ENCODE results near the gene ACTBL2.

The ACTBL2 gene

GRCh38 chr5:57458443-57458842 lies 24.2 kb downstream of the ACTBL2 start:
- POLR2A ChIA-PET = no interaction called here
- DNase-seq (ENCODE audit: extremely low spot score) = no peak
- CTCF ChIA-PET = no interaction called here
- no peak for TF ChIP-seq FOXM1 (IDR thresholded peaks at IDR 0.05; ENCODE audit: borderline replicate concordance)
- TF ChIP-seq BHLHE40 (IDR thresholded peaks at IDR 0.05; ENCODE audit: borderline replicate concordance) = no peak
- TF ChIP-seq LEF1 (IDR thresholded peaks at IDR 0.05; ENCODE audit: borderline replicate concordance) = no peak
- no peak for TF ChIP-seq HDGF (IDR thresholded peaks at IDR 0.05; ENCODE audit: borderline replicate concordance)
- TF ChIP-seq ARNT (IDR thresholded peaks at IDR 0.05) = no peak
- TF ChIP-seq CTBP1 (IDR thresholded peaks at IDR 0.05; ENCODE audit: borderline replicate concordance) = no peak
- no peak for TF ChIP-seq FOXK2 (IDR thresholded peaks at IDR 0.05)
- no peak for TF ChIP-seq FOXA1 (IDR thresholded peaks at IDR 0.05)
- TF ChIP-seq L3MBTL2 (conservative IDR thresholded peaks at IDR 0.05) = no peak
- no peak for TF ChIP-seq SUZ12 (IDR thresholded peaks at IDR 0.05)

- no peak for TF ChIP-seq NFRKB (IDR thresholded peaks at IDR 0.05)
- no peak for TF ChIP-seq SP1 (IDR thresholded peaks at IDR 0.05)
- no peak for TF ChIP-seq ARNT (IDR thresholded peaks at IDR 0.05)
- no peak for TF ChIP-seq SUZ12 (IDR thresholded peaks at IDR 0.05)
- TF ChIP-seq, protein P1, sequence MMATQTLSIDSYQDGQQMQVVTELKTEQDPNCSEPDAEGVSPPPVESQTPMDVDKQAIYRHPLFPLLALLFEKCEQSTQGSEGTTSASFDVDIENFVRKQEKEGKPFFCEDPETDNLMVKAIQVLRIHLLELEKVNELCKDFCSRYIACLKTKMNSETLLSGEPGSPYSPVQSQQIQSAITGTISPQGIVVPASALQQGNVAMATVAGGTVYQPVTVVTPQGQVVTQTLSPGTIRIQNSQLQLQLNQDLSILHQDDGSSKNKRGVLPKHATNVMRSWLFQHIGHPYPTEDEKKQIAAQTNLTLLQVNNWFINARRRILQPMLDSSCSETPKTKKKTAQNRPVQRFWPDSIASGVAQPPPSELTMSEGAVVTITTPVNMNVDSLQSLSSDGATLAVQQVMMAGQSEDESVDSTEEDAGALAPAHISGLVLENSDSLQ (IDR thresholded peaks at IDR 0.05) = no peak
- no peak for TF ChIP-seq CTBP1 (IDR thresholded peaks at IDR 0.05; ENCODE audit: borderline replicate concordance)
- no peak for TF ChIP-seq BHLHE40 (IDR thresholded peaks at IDR 0.05; ENCODE audit: borderline replicate concordance)
- no peak for TF ChIP-seq ZNF384 (IDR thresholded peaks at IDR 0.05)
- no peak for TF ChIP-seq ELF4 (IDR thresholded peaks at IDR 0.05)
- TF ChIP-seq FOXK2 (IDR thresholded peaks at IDR 0.05) = no peak
- TF ChIP-seq HDGF (IDR thresholded peaks at IDR 0.05; ENCODE audit: borderline replicate concordance) = no peak
- TF ChIP-seq TARDBP (IDR thresholded peaks at IDR 0.05) = no peak
- no peak for TF ChIP-seq FOXM1 (IDR thresholded peaks at IDR 0.05; ENCODE audit: borderline replicate concordance)
- no peak for TF ChIP-seq LEF1 (IDR thresholded peaks at IDR 0.05; ENCODE audit: borderline replicate concordance)
- no peak for DNase-seq (ENCODE audit: extremely low spot score)
- ChIA-PET CTCF (no interaction called here), POLR2A (interaction anchor here (1.2 kb wide), 1 partner anchor 14 kb away, joined by 3 read pairs; no protein-coding TSS in a partner anchor)
Observed at GRCh38 chr5:57456531-57457135, 26.0 kb downstream of the ACTBL2 start.

DNA sequence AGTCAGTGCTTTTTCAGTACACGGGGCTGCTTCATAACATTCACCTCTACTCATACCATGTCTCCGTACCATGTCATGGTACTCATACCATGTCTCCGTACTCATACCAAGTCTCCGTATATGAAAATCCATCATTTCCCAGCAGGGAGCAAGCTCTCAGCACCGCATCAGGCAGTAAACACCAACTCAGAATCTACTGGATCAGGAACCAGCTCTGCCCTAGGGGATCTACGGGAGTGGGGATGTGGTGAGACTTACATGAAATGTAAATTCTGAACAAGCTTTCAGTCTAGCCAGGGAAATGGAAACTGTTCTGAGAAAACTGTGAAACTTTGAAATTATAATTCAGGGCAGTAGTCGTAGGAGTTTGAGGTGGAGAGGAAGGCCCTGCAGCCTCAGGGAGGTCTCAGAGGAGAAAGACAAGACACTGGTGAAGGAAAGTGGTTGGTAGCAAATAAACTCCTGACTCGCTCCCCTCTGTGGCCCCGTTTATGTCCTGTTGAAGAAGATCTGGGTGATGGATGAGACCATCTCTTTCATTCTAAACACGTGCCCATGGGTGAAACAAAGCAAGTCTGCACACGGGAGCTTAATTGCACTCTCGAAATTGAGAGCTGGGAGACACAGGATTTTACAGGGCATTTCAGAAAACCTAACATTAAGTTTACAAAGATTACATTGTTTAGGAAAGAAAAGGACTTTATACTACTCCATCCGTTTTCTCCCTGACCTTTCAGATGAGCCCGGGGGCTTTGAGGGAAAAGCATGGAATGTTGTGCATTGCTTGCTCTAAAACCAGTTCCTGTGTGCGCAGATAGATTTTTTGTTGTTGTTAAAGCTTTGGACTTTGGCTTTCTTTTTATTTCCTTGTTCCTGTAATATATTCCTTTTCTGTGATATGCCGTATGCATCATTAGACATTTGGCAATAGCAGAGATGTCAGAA lies 26.8 kb downstream of the ACTBL2 start:
- DNase-seq (ENCODE audit: extremely low spot score) = no peak
- CTCF ChIA-PET = no interaction called here
- POLR2A ChIA-PET = no interaction called here
- TF ChIP-seq SUZ12 (IDR thresholded peaks at IDR 0.05) (no peak), SP1 (IDR thresholded peaks at IDR 0.05) (no peak), TARDBP (IDR thresholded peaks at IDR 0.05) (no peak), ZNF384 (IDR thresholded peaks at IDR 0.05) (no peak), LEF1 (IDR thresholded peaks at IDR 0.05; ENCODE audit: borderline replicate concordance) (no peak), ELF4 (IDR thresholded peaks at IDR 0.05) (no peak), BHLHE40 (IDR thresholded peaks at IDR 0.05; ENCODE audit: borderline replicate concordance) (no peak), FOXM1 (IDR thresholded peaks at IDR 0.05; ENCODE audit: borderline replicate concordance) (no peak), L3MBTL2 (conservative IDR thresholded peaks at IDR 0.05) (no peak), FOXA1 (IDR thresholded peaks at IDR 0.05) (no peak), NFRKB (IDR thresholded peaks at IDR 0.05) (no peak), CTBP1 (IDR thresholded peaks at IDR 0.05; ENCODE audit: borderline replicate concordance) (no peak)
- TF ChIP-seq, protein P1 (IDR thresholded peaks at IDR 0.05) = no peak

DNA sequence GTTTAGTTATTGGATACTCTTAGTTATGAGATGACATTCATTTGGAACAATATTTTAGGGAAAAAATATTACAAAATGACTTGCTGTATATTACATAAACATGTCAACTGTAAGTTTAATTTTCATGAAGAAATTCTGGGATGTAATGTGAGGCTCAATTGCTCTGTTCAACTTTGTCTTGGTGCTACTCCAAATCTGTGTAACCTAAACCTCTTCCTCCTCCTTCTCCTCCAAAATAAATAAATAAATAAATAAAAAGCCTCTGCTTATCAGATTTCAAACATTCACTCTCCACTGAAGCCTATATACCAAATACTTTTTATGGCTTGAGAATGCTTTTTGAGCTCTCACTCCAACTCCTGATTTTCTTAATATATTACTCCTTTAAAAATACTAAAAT lies 27.7 kb downstream of the ACTBL2 start:
- ChIA-PET CTCF (no interaction called here), POLR2A (no interaction called here)
- DNase-seq (ENCODE audit: extremely low spot score) = no peak
- TF ChIP-seq FOXA1 (IDR thresholded peaks at IDR 0.05) = no peak

DNA sequence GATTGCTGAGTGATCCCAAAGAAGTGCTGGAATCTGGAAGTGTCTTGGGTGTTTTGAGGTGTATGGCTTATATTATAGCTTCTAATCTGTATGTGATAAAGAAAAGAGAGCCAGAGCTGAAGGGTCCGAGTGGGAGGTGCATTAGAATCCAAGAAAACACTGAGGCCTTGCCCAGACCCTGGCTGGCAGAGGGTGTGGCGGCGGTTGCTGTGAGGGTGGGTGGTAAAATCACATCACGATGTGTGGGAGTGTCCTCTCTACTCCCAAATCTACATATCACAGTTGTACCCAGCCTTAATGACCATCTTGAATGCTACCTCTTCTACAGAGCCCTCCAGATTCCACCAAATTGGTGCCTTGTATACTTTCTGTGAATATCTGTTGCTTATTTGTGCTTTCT lies 28.9 kb downstream of the ACTBL2 start:
- CTCF ChIA-PET = no interaction called here
- no peak for TF ChIP-seq FOXA1 (IDR thresholded peaks at IDR 0.05)
- TF ChIP-seq ELF4 (IDR thresholded peaks at IDR 0.05) = no peak
- no peak for TF ChIP-seq NFRKB (IDR thresholded peaks at IDR 0.05)
- TF ChIP-seq, protein P1 (IDR thresholded peaks at IDR 0.05) = no peak
- no peak for TF ChIP-seq FOXM1 (IDR thresholded peaks at IDR 0.05; ENCODE audit: borderline replicate concordance)
- no peak for TF ChIP-seq CTBP1 (IDR thresholded peaks at IDR 0.05; ENCODE audit: borderline replicate concordance)
- no peak for TF ChIP-seq BHLHE40 (IDR thresholded peaks at IDR 0.05; ENCODE audit: borderline replicate concordance)
- no peak for TF ChIP-seq ARNT (IDR thresholded peaks at IDR 0.05)
- TF ChIP-seq L3MBTL2 (conservative IDR thresholded peaks at IDR 0.05) = no peak
- TF ChIP-seq LEF1 (IDR thresholded peaks at IDR 0.05; ENCODE audit: borderline replicate concordance) = no peak
- no peak for TF ChIP-seq TARDBP (IDR thresholded peaks at IDR 0.05)
- TF ChIP-seq HDGF (IDR thresholded peaks at IDR 0.05; ENCODE audit: borderline replicate concordance) = no peak
- no peak for TF ChIP-seq FOXK2 (IDR thresholded peaks at IDR 0.05)
- TF ChIP-seq SUZ12 (IDR thresholded peaks at IDR 0.05) = no peak
- no peak for DNase-seq (ENCODE audit: extremely low spot score)
- POLR2A ChIA-PET = no interaction called here

- ChIA-PET POLR2A (no interaction called here), CTCF (no interaction called here)
- TF ChIP-seq FOXM1 (IDR thresholded peaks at IDR 0.05; ENCODE audit: borderline replicate concordance) (no peak), FOXK2 (IDR thresholded peaks at IDR 0.05) (no peak), TARDBP (IDR thresholded peaks at IDR 0.05) (no peak), NFRKB (IDR thresholded peaks at IDR 0.05) (no peak), ARNT (IDR thresholded peaks at IDR 0.05) (no peak), ELF4 (IDR thresholded peaks at IDR 0.05) (no peak), FOXA1 (IDR thresholded peaks at IDR 0.05) (no peak), ZNF384 (IDR thresholded peaks at IDR 0.05) (no peak), CTBP1 (IDR thresholded peaks at IDR 0.05; ENCODE audit: borderline replicate concordance) (no peak), BHLHE40 (IDR thresholded peaks at IDR 0.05; ENCODE audit: borderline replicate concordance) (no peak), L3MBTL2 (conservative IDR thresholded peaks at IDR 0.05) (no peak), LEF1 (IDR thresholded peaks at IDR 0.05; ENCODE audit: borderline replicate concordance) (no peak), HDGF (IDR thresholded peaks at IDR 0.05; ENCODE audit: borderline replicate concordance) (no peak), SUZ12 (IDR thresholded peaks at IDR 0.05) (no peak), SP1 (IDR thresholded peaks at IDR 0.05) (no peak)
- TF ChIP-seq, protein P1 (IDR thresholded peaks at IDR 0.05) = no peak
- no peak for DNase-seq (ENCODE audit: extremely low spot score)
Observed at GRCh38 chr5:57452885-57453284, 29.7 kb downstream of the ACTBL2 start.
